ENCODE data around the gene ZMYND12.

Gene ZMYND12

GRCh38 chr1:42434340-42434739 is 21.5 kb downstream of the ZMYND12 start:
- DNase-seq = no peak

GRCh38 chr1:42433369-42433768 is 22.5 kb downstream of the ZMYND12 start:
- DNase-seq = no peak

GRCh38 chr1:42432714-42433113 is 23.1 kb downstream of the ZMYND12 start:
- no peak for DNase-seq

GRCh38 chr1:42431514-42431913 is 24.3 kb downstream of the ZMYND12 start:
- DNase-seq = no peak

- no peak for DNase-seq
Measured at GRCh38 chr1:42430286-42431135, 25.3 kb downstream of the ZMYND12 start.

GRCh38 chr1:42429603-42430002 is 26.2 kb downstream of the ZMYND12 start:
- no peak for DNase-seq

GRCh38 chr1:42427240-42427639 is 28.6 kb downstream of the ZMYND12 start:
- DNase-seq = no peak

- no peak for DNase-seq
Measured at GRCh38 chr1:42424201-42424600, 31.6 kb downstream of the ZMYND12 start.

GRCh38 chr1:42423681-42424080 is 32.1 kb downstream of the ZMYND12 start:
- DNase-seq = no peak

- DNase-seq = no peak
Measured at GRCh38 chr1:42422737-42423136, 33.1 kb downstream of the ZMYND12 start.

GRCh38 chr1:42420911-42421585 is 34.8 kb downstream of the ZMYND12 start:
- peak; percentile 29 for DNase-seq

- no peak for DNase-seq
Measured at GRCh38 chr1:42420121-42420520, 35.7 kb downstream of the ZMYND12 start.

- DNase-seq = no peak
Measured at GRCh38 chr1:42419126-42419821, 36.5 kb downstream of the ZMYND12 start.

- DNase-seq = no peak
Measured at GRCh38 chr1:42418516-42418915, 37.3 kb downstream of the ZMYND12 start.

- DNase-seq = no peak
Measured at GRCh38 chr1:42417166-42417565, 38.7 kb downstream of the ZMYND12 start.

- no peak for DNase-seq
Measured at GRCh38 chr1:42414551-42415496, 41.0 kb downstream of the ZMYND12 start.

GRCh38 chr1:42403880-42404400 is 51.9 kb downstream of the ZMYND12 start:
- peak; percentile 19 for DNase-seq

- no peak for DNase-seq
Measured at GRCh38 chr1:42399315-42400100, 56.3 kb downstream of the ZMYND12 start.

- no peak for DNase-seq
Measured at GRCh38 chr1:42392967-42393848, 62.6 kb downstream of the ZMYND12 start.

- no peak for DNase-seq
Measured at GRCh38 chr1:42392255-42392654, 63.6 kb downstream of the ZMYND12 start.

Data from hematopoietic multipotent progenitor cell treated with erythropoietin and hydrocortisone succinate and interleukin-3 and kit ligand, for 6 days (in vitro differentiated cells).